HG03064 (cell line): ENCODE measurements around the gene MDM4.
"Not testable (repeated sequence)": the region's sequence is repeated elsewhere in the genome, so short reads cannot be mapped to it uniquely, and the experiment has no call there.

Experiments used
- ATAC-seq: cut with Tn5 transposase; IDR thresholded peaks from one replicate; pipeline ENCODE4 v1.9.1; 2021; ENCODE audit warnings: low read depth; ENCODE audit not compliant: unreplicated experiment

Gene MDM4

DNA sequence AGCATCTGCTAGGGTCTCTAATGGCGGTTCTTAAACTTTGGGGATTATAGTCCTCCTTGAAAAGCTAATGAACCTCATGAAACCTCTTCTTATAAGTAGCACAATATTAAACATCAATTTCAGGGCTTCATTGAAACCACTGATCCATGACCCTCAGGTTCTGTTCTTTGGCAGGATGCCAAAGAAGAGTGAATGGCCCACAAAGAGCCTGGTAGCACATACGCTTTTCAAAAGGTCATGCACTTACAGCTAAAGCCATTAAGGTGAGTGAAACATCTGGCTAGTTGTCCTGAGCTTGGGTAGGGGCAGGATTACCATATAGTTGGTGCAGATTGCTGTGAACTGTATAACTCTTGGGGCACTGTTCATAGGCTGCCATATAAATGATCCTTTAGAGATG lies 42.3 kb downstream of the MDM4 start:
- ATAC-seq = no peak

DNA sequence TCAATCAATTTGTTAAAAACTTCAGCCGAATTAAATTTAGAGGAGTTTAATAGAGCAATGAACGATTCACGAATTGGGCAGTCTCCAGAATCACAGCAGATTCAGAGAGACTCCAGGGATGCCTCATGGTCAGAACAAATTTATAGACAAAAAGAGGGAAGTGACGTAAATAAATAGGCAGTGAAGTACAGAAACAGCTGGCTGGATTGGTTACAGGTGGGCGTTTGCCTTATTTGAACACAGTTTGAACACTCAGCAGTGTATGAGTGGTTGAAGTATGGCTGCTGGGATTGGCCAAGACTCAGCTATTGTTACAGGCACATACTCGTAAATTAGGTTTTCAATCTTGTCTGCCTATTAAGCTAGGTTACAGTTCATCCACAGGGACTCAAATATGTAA lies 43.8 kb downstream of the MDM4 start:
- not testable (repeated sequence) for ATAC-seq

DNA sequence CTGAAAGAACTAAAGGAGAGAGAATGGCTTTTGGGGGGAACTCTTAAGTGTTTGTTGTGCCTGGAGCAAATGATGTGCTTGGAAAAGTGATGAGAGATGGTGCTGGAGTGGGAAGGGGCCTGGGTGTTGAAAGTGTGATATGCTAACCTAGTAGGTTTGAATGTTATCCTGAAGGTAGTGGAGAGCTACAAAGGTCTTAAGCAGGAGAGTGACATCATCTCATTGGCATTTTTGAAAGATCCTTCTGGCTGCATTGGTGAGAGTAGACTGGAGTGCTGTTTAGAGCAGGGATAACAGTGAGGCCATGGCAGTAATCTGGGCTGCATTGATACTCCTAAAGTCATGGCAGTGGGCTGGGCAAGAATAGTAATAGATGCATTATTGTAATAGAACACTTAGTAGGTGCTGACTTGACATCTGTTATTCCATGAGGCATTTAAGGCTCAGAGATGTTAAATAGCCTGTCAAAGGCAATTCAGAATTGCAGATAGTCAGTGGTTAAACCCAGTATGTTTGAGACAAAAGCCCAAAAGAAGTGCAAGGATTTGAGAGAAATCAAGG lies 44.5 kb downstream of the MDM4 start:
- no peak for ATAC-seq

DNA sequence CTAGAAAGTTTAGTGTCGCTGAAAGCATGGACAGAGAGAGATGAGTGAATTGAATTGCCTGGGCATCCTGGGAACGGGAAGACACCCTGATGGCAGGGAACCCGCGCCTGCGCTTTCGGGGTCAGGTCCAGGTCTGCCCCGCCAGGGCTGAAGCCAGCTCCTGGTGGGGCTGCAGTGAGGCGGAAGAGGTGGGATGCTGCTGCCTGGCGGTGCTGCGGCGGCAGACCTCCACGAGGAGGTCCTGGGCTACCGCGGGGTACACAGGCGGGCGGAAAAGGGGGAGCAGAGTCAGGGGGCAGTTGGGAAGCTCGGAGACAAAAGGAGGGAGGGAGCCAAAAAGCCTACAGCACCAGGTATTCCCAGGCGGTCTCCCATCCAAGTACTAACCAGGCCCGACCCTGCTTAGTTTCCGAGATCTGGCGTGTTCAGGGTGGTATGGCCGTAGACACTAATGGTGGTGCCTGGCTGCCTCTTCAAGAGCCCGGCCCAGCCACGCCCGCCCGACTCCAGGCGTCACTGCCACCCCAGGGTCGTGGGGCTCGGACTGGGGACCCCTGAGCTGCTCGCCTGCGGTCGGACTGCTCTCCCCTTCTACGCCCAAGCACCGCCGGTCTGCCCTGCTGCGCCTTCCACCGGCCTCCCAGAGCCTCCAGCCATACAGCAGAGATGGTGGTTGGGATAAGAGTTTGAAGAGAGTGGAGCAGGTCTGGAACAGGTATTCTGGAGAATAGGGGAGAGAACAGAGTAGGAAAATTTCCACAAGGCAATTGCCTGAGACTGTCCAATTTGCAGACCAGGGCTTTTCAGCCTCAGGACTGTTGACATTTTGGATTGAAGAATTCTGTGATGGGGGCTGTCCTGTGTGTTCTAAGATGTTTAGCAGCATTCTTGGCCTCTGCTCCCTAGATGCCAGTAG lies 46.1 kb downstream of the MDM4 start:
- ATAC-seq = no peak

DNA sequence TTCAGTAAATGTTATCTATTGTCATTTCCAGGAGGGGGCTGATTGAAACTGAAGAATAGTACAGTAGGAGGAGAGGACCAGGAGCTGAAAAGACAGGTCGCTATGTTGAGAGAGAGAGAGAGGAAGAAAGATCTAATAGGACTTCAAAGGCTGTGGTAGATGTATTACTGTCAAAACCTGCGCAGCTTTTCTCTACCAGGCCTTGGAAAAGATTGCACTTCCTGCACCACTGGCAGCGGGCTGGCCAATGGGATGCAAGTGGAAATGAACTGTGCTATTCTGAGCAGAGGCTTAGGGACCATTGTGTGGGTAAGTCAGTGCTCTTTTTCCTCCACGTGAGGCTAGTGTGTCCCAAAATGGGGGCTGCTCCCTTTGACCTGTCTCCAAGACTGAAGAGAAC lies 47.1 kb downstream of the MDM4 start:
- ATAC-seq = no peak

DNA sequence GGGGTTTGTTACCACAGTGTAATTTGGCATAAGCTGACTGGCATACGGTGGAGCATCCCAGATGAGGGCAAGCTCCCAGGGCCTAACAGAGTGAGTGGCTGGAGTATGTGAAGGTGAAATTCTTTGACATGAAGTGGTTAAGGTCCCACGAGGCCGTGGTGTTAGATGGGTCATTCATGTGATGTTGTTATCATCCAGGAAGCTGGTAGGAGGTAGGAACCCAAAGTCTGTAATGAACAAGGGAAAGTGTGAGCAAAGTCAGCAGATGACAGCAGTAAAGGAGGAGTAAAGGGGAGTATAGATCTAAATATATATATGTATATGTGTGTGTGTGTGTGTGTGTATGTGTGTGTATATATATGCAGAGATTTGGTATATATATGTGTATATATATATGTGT lies 47.6 kb downstream of the MDM4 start:
- ATAC-seq = no peak

DNA sequence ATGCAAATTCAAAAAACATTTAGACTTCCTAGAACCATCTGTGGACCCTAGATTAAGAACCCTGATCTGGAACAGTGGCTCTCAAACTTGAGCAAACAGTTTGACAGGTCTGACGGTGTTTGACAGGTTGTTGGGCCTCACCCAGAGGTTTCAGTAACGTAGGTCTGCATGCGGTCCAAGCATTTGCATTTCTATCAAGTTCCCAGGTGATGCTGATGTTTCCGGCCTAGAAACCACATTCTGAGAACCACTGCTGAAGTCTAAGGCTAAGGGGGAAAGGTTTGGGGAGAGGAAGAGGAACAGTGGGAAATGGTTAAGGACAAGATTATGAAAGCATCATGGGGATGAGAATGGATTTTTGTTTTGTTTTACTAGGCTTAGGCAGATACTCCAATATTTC lies 48.6 kb downstream of the MDM4 start:
- ATAC-seq = peak; percentile 74

DNA sequence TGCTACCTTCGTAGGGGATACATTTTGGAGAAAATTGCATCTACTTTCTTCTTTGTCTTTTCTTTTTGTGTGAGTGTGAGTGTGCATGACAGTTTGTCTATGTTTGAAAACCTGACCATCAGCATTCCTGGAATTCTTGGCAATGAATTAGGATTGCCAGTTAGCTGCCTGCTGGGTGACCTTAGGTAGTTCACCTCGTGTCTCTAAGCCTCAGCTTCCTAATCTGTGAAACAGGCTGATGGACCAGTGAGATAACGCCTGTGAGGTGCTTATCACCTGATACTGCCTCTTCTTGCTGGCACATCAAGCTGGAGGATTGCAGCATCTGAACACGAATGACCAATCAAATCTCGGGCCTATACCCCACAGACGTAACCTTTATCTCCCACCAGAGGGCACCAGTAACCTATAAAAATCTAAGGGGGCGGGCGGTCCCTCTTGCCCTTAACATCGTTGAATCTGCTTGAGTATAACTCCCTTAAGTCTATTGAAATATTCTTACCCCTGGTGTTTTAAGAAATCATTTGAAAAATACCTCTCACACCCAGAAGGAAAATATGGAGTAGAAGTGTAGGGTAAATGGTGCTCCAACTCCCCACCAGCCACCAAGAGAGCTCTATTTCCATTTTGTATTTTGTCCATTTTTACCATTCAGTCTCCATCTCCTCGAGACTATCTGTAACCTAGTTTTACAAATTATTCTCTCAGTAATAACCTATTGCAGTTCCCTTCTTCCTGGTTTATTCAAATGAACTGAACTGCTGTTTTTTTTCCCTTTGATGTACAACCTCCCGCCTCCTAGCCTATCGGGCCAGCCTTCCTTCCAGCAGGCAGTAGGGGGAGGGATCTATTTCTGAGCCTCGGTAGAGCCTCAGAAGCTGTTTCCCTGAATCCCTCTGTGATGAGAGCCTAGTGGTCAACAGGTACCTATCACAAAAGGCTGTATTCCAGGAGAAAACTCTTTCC lies 49.7 kb downstream of the MDM4 start:
- ATAC-seq = no peak

DNA sequence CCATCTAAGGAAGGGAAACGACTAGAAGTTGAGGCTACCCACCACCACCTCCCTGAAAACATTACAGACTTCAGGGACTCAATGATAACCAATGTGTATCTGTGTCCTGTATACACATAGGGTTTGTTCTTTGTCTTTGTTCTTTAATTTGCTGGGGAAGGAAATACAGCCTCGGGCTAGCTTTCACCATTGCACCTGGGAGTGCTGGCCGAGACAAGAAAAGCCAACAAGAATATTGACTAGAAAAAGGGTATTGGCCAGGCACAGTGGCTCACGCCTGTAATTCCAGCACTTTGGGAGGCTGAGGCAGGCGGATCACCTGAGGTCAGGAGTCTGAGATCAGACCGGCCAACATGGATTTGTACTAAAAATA lies 50.4 kb downstream of the MDM4 start:
- no peak for ATAC-seq

DNA sequence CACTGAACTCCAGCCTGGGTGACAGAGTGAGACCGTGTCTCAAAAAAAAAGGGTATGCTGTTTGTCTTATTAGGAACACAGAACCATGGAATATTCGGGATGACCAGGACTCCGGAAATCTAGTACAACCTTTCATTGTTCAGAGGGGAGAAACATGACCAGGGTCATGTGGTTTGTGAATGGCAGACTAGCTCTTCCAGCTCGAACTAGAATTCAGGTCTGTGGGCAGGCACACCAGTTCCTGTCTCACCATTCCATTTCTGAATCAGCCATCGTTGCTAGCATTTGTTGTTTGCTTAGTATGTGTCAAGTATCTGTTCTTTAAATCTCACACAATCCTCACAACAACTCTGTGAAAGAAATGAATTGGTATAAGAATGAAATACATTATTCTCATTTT lies 50.9 kb downstream of the MDM4 start:
- no peak for ATAC-seq

DNA sequence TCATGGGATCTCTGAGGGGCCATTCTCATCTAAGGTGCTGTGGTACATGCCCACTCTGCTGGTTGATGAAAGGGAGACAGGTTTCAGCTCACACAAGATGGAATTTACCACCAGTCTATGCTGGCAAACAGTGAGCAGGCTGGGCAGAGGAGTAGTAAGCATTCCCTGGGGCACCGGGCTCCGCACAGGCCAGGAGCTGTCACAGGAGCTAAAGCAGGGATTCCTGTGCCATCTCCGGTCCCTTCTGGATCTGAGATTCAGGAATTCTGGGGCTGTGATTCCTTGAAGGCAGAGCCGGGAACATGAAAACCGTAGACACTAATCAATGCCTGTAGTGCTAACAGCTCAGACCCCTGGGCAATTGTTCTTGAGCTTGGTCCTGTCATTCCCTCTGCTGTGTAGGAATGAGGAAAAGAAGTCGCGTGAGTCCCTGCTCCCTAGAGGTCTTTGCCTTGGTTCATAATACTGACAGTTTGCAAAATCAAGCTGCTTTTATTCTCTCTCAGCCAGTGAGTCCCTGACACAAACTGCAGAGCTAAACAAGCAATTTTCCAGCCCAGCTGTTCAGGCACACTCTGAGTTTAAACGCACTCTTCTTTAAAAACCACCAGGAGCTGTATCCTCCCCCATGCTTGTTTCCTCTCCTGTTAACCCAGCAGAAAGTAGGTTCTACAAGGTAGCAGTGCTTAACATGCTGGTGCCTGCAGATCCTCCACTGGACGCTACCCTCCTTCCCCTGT lies 52.5 kb downstream of the MDM4 start:
- no peak for ATAC-seq

DNA sequence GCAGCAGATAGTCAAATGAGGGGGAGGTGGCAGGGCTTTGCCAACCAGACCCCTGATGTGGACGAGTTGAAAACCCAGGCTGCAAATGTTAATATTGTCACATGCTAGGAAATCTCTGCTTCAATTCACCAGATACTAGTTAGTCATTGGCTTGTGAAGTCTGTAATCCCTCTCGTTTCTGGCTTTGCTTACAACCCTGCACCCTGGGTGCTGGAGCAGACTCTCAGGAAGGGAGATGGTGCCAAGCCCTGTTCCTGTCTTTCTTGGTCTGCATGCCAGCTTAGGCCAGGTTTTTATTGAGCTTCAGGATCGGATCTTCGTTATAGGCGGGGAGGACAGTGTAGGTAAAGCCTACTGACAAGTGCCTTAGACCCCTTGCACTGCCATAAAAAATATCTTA lies 53.3 kb downstream of the MDM4 start:
- no peak for ATAC-seq

DNA sequence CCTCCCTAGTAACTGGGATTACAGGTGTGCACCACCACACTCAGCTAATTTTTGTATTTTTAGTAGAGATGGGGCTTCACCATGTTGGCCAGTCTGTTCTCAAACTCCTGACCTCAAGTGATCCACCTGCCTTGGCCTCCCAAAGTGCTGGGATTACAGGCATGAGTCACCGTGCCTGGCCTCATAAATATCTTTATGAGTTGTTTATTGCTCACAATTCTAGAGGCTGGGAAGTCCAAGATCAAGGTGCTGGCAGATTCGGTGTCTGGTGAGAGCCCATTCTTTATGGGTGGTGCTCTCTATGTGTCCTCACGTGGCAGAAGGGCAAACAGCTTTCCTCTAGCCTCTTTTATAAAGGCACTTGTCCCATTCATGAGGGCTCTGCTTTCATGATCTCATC lies 53.8 kb downstream of the MDM4 start:
- ATAC-seq = not testable (repeated sequence)

DNA sequence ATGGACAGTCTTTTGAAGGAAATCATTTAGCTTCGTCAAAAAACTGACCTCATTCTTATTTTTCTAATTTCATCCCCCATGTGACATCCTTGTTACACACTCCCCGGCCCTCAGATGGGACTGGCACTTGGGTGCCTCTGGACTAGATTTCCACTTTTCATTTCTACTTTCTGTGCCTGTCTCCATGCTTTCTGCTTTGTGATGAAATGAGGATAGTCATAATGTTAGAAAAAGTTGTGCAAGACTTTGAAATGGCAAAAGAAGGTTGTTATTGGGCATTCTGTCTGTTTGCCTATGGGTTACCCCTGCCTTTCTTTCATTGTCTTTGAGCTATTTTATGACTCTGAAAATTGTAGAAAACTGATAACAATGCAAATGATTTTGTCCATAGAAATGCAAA lies 54.9 kb downstream of the MDM4 start:
- ATAC-seq = no peak

DNA sequence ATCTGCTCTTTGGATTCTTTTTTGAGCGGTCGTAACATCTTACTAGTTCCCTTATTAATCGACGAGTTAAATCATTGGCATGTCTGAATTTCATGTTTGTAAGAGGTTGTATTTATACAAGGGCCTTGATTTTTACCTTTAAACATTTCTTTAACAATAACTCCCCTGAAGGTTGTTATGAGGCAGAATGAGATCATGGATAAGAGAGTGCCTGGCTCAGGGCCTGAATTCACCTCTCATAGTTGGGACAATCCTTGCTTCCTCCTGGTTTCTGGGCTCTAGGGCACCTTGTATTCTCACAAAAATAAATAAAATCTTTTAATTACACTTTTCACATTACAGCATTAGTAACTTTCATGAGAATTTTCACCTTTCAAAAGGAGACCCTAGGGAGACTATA lies 55.4 kb downstream of the MDM4 start:
- no peak for ATAC-seq

DNA sequence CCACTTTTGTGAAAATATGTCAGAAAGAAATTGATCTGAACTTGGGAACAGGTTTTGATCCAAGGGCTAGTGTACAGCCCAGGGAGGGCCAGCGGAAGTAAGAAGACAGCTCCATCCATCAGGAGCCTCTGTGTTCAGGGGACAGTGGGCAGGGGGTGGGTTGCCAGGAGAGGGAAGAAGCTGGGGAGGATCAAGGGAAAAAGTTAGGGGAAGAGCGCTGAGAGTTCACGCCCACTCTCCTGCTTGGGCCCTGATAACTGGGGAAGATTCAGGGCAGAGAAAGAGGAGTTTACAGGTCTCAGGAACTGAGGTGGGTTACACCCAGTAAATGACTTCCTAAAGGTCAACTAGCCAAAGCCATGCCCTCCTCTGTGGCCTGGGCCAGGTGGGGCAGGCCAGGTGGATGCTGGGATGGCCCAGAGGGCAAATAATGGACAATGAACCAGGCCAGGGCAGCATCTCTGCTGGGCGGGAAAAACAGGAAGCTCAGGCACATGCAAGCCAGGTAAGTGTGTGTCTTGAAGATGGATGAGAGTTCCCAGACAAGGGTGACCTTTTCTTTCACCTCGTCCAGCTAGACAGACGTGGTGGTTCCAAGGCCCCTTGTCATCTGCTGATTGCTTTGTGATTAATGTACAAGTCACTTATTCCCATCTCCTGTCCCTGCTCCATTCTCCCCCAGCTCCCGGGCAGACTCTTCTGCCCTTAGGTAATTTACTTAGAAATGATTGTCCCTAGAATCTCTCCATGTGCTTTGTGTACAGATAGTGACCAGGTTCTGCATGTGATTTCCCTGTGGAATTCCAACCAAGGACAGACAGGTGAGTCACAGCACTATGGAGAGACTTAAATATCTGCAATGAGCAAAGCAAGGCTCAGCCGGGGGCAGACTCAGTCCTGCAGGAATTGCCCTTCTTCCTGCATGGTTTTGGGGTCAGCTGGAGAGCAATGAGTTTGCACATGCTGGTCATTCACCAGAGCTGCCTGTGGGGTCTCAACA lies 57.0 kb downstream of the MDM4 start:
- no peak for ATAC-seq

DNA sequence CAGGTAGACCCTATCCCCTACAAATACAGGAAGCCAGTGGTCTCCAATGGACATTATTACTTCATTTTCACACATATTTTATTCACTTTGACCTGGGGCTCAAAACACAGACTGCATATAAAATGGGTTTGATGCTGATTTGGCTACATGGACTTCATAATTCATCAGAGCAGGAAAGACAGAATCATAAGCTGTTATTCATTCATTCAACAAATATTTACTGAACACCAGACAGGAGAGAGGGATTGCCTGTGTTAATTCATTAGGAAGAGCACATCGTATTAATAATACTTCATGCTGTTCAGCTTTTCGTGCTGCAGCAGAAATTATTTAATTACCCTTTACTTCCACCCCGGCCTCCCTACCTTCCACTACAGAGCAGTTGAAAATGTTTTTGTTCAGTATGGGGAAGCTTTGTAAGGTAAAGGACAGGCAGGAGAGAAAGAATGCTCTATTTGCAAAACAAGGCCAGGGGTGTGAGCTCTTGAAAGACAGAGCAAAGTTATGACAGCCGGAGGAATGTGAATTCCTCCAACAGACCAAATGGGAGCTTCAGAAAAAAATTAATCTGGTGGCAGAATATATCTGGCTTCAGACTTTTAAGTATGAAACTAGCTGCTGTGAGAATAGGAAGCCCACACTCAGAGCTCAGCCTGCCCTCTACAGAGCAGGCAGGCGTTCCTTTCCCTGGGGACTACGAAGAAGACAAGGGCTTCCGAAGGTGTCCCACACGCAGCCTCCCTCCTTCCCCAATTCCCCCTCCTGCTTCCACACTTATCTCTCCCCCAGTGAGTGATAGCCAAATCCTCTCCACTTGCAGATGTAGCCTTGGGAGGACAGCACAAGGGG lies 58.0 kb downstream of the MDM4 start:
- ATAC-seq = no peak

DNA sequence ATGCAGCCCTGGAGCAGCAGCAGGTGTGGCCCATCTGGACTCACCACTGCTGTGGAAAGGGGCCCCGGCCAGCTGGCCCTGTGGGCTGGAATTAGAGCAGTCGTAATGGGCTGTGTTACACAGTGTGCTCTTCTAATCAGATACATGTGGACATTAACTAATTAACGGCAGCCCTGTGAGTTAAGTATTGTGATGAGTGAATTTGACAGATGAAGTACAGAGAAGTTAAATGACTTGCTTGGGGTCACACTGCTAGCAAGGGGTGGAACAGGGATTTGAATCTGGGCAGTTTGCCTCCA lies 58.6 kb downstream of the MDM4 start:
- ATAC-seq = no peak
